HG02571 (cell line): ENCODE data around the gene DSN1.
"Not testable (repeated sequence)": the region's sequence is repeated elsewhere in the genome, so short reads cannot be mapped to it uniquely, and the experiment has no call there.

Experiments
- ATAC-seq: cut with Tn5 transposase; IDR thresholded peaks from one replicate; pipeline ENCODE4 v1.9.1; 2021; ENCODE audit warnings: mild to moderate bottlenecking, moderate library complexity; ENCODE audit not compliant: unreplicated experiment

The DSN1 gene

GRCh38 chr20:36773597-36774390, at the start of gene DSN1:
DSN1 (minus strand) TSS chr20:36773763; CDS start chr20:36771458, 2,305 bp downstream.
- peak; percentile 75 for ATAC-seq

GRCh38 chr20:36823121-36823520, 49.6 kb upstream of the DSN1 start:
- ATAC-seq: no peak

GRCh38 chr20:36821964-36822437, 48.4 kb upstream of the DSN1 start:
- no peak for ATAC-seq

- ATAC-seq: no peak
Observed at GRCh38 chr20:36820928-36821327, 47.4 kb upstream of the DSN1 start.

GRCh38 chr20:36820073-36820472, 46.5 kb upstream of the DSN1 start:
- no peak for ATAC-seq

- no peak for ATAC-seq
Observed at GRCh38 chr20:36819659-36820058, 46.1 kb upstream of the DSN1 start.

GRCh38 chr20:36818861-36819260, 45.3 kb upstream of the DSN1 start:
- no peak for ATAC-seq

- ATAC-seq: no peak
Observed at GRCh38 chr20:36818185-36818584, 44.6 kb upstream of the DSN1 start.

- ATAC-seq: no peak
Observed at GRCh38 chr20:36817496-36817895, 43.9 kb upstream of the DSN1 start.

- ATAC-seq: no peak
Observed at GRCh38 chr20:36815454-36816091, 42.0 kb upstream of the DSN1 start.

GRCh38 chr20:36812594-36813463, 39.3 kb upstream of the DSN1 start:
- ATAC-seq: no peak

GRCh38 chr20:36808317-36809257, 35.0 kb upstream of the DSN1 start:
- no peak for ATAC-seq

- ATAC-seq: no peak
Observed at GRCh38 chr20:36806049-36806448, 32.5 kb upstream of the DSN1 start.

GRCh38 chr20:36805396-36805795, 31.8 kb upstream of the DSN1 start:
- no peak for ATAC-seq

- no peak for ATAC-seq
Observed at GRCh38 chr20:36804425-36804824, 30.9 kb upstream of the DSN1 start.

GRCh38 chr20:36802326-36803222, 29.0 kb upstream of the DSN1 start:
- no peak for ATAC-seq

GRCh38 chr20:36800410-36800809, 26.8 kb upstream of the DSN1 start:
- no peak for ATAC-seq

GRCh38 chr20:36799313-36799712, 25.8 kb upstream of the DSN1 start:
- not testable (repeated sequence) for ATAC-seq

- no peak for ATAC-seq
Observed at GRCh38 chr20:36796875-36797274, 23.3 kb upstream of the DSN1 start.
